HCT116 (cell line): ENCODE measurements around the gene CDKN1A. TPM values are rescaled to one million over a fixed set of nuclear protein-coding genes. Genes with fewer than 3 reads are reported as not detected.

Source experiments
- ATAC-seq: fragments of 200-7000 bp; cut with Tn5 transposase; 2 replicates; pipeline ENCODE4 v1.9.1; 2020; ENCODE audit warnings: mild to moderate bottlenecking, moderate library complexity
- BruUV-seq: library from RNA; stranded (reverse); fragments of 400-500 nt; replicated peaks from 2 replicates; lab custom pipeline; 2021; lab: Mats Ljungman, UMichigan
- CTCF ChIA-PET: fragments of 300-600 bp; sonication (Branson Sonifier 250); formaldehyde crosslinking; loops from one replicate; lab custom pipeline; 2021; ENCODE audit warnings: antibody characterized with exemption; lab: Charles Lee
- POLR2A ChIA-PET: fragments of 300-600, 350-600 bp; sonication (Branson Sonifier 250); formaldehyde crosslinking; loops from one replicate; lab custom pipeline; 2021; ENCODE audit warnings: antibody characterized with exemption; lab: Charles Lee
- RAD21 ChIA-PET, 2 experiments: fragments of 300-600 bp; sonication (Branson Sonifier 250); formaldehyde crosslinking; loops; one replicate each; lab custom pipeline; 2023; ENCODE audit warnings: low total read pairs in 2 of 2; ENCODE audit not compliant: uncharacterized antibody in 2 of 2, unreplicated experiment in 2 of 2, low non-redundant PET in 1 of 2; lab: Charles Lee
- DNase-seq: peaks from one replicate; pipeline ENCODE4 v3.0.0-alpha.2; 2010; ENCODE audit warnings: low read depth, low spot score
- H2AFZ ChIP-seq: fragments of 200-600 bp; shearing (Covaris generic), sonication (generic); 2 replicates; pipeline ENCODE4 v1.6.1; 2017; ENCODE audit warnings: low read depth, mixed run types, mixed read lengths, antibody characterized with exemption, low read length; ENCODE audit not compliant: poor library complexity, severe bottlenecking
- H3K27ac ChIP-seq: 2 replicates; pipeline ENCODE4 v1.5.1; 2012; ENCODE audit warnings: low read depth, low read length
- H3K27me3 ChIP-seq: fragments of 200-600 bp; sonication (generic); 2 replicates; pipeline ENCODE4 v1.6.1; 2016; ENCODE audit warnings: mixed run types, low read length, mixed read lengths; ENCODE audit not compliant: insufficient read depth
- H3K36me3 ChIP-seq, 2 experiments: fragments of 200-500 bp in 1 of 2; fragments of 200-600 bp in 1 of 2; sonication (Bioruptor generic) in 1 of 2; sonication (generic) in 1 of 2; 2 replicates each; pipeline versions ENCODE4 v1.5.1 to v1.6.1; 2014 to 2016; ENCODE audit warnings: low read length in 2 of 2, inconsistent platforms in 1 of 2, mixed read lengths in 1 of 2, mixed run types in 1 of 2; ENCODE audit not compliant: insufficient read depth in 2 of 2, control insufficient read depth in 1 of 2
- H3K4me1 ChIP-seq, 2 experiments: fragments of 200-600 bp in 1 of 2; sonication (generic) in 1 of 2; 2 replicates each; pipeline versions ENCODE4 v1.5.1 to v1.6.1; 2012 to 2017; ENCODE audit warnings: low read length in 2 of 2, inconsistent platforms in 1 of 2, mild to moderate bottlenecking in 1 of 2, mixed read lengths in 1 of 2, mixed run types in 1 of 2, moderate library complexity in 1 of 2; ENCODE audit not compliant: insufficient read depth in 2 of 2, control insufficient read depth in 1 of 2
- H3K4me2 ChIP-seq: fragments of 200-600 bp; sonication (generic); 2 replicates; pipeline ENCODE4 v1.6.1; 2017; ENCODE audit warnings: mixed run types, low read length, mixed read lengths
- H3K4me3 ChIP-seq, 2 experiments: fragments of 200-600 bp in 1 of 2; sonication (generic) in 1 of 2; replicated peaks in 1 of 2; 2 replicates each; pipeline ENCODE4 v1.5.1; 2011 to 2016; ENCODE audit warnings: low read length in 2 of 2, control low read depth in 1 of 2, low read depth in 1 of 2, mild to moderate bottlenecking in 1 of 2, mixed read lengths in 1 of 2, mixed run types in 1 of 2
- H3K79me2 ChIP-seq: fragments of 200-600 bp; sonication (generic); 2 replicates; pipeline ENCODE4 v1.6.1; 2017; ENCODE audit warnings: mild to moderate bottlenecking, mixed run types, low read length, moderate library complexity, mixed read lengths; ENCODE audit not compliant: insufficient read depth
- H3K9ac ChIP-seq: fragments of 200-600 bp; sonication (generic); 2 replicates; pipeline ENCODE4 v1.6.1; 2016; ENCODE audit warnings: low read length, mixed read lengths
- H3K9me2 ChIP-seq: fragments of 200-600 bp; sonication (generic), shearing (Covaris generic); 2 replicates; pipeline ENCODE4 v1.6.1; 2017; ENCODE audit warnings: mixed run types, mild to moderate bottlenecking, moderate library complexity; ENCODE audit not compliant: insufficient read depth
- H3K9me3 ChIP-seq, 2 experiments: fragments of 200-500 bp in 1 of 2; fragments of 200-600 bp in 1 of 2; sonication (Bioruptor generic) in 1 of 2; sonication (generic) in 1 of 2; 2 replicates each; pipeline ENCODE4 v1.6.1; 2014 to 2017; ENCODE audit warnings: low read length in 2 of 2, mixed read lengths in 2 of 2, inconsistent platforms in 1 of 2, low read depth in 1 of 2, mild to moderate bottlenecking in 1 of 2, mixed run types in 1 of 2, moderate library complexity in 1 of 2; ENCODE audit not compliant: control insufficient read depth in 1 of 2, insufficient read depth in 1 of 2
- H4K20me1 ChIP-seq: fragments of 200-600 bp; sonication (generic), shearing (Covaris generic); 2 replicates; pipeline ENCODE4 v1.6.1; 2017; ENCODE audit warnings: mixed run types, mild to moderate bottlenecking, moderate library complexity; ENCODE audit not compliant: insufficient read depth
- ATF3 ChIP-seq: IDR thresholded peaks from 2 replicates; pipeline ENCODE4 v1.6.1; 2012
- CBX3 ChIP-seq: IDR thresholded peaks from 2 replicates; pipeline ENCODE4 v1.6.1; 2012; ENCODE audit warnings: low read depth
- EGR1 ChIP-seq: IDR thresholded peaks from 2 replicates; pipeline ENCODE4 v1.6.1; 2012; ENCODE audit warnings: low read depth
- ELF1 ChIP-seq: IDR thresholded peaks from 2 replicates; pipeline ENCODE4 v1.6.1; 2012; ENCODE audit warnings: low read depth, borderline replicate concordance
- EZH2 ChIP-seq: fragments of 200-600 bp; sonication (generic); IDR thresholded peaks from 2 replicates; pipeline ENCODE4 v1.6.1; 2017; ENCODE audit warnings: antibody characterized with exemption, mixed run types
- EZH2phosphoT487 ChIP-seq: fragments of 200-600 bp; IDR thresholded peaks from 2 replicates; pipeline ENCODE4 v1.6.1; 2018; ENCODE audit warnings: antibody characterized with exemption, borderline replicate concordance
- FOSL1 ChIP-seq: IDR thresholded peaks from 2 replicates; pipeline ENCODE4 v1.6.1; 2012; ENCODE audit warnings: low read depth
- JUND ChIP-seq: IDR thresholded peaks from 2 replicates; pipeline ENCODE4 v1.6.1; 2012
- POLR2AphosphoS5 ChIP-seq: IDR thresholded peaks from 2 replicates; pipeline ENCODE4 v1.6.1; 2011; ENCODE audit warnings: mild to moderate bottlenecking, low read depth, low read length, moderate library complexity
- RAD21 ChIP-seq: IDR thresholded peaks from 2 replicates; pipeline ENCODE4 v1.6.1; 2012; ENCODE audit warnings: low read depth, mild to moderate bottlenecking
- SIN3A ChIP-seq: IDR thresholded peaks from 2 replicates; pipeline ENCODE4 v1.6.1; 2012; ENCODE audit warnings: low read depth
- SP1 ChIP-seq: IDR thresholded peaks from 2 replicates; pipeline ENCODE4 v1.6.1; 2012; ENCODE audit warnings: low read depth
- SRF ChIP-seq: IDR thresholded peaks from 2 replicates; pipeline ENCODE4 v1.6.1; 2012; ENCODE audit warnings: low read depth
- TCF7L2 ChIP-seq: IDR thresholded peaks from 2 replicates; pipeline ENCODE4 v1.7.0; 2011; ENCODE audit warnings: borderline replicate concordance, inconsistent platforms; ENCODE audit not compliant: insufficient read depth, insufficient read length; ENCODE audit errors: extremely low read depth
- YY1 ChIP-seq: IDR thresholded peaks from 2 replicates; pipeline ENCODE4 v1.6.1; 2011; ENCODE audit warnings: low read length, low read depth, moderate library complexity, mild to moderate bottlenecking; ENCODE audit not compliant: insufficient replicate concordance; ENCODE audit errors: extremely low read depth
- ZFX ChIP-seq: fragments of 450-650 bp; IDR thresholded peaks from 2 replicates; pipeline ENCODE4 v1.6.1; 2017
- ZNF274 ChIP-seq: fragments of 200-500 bp; sonication (Bioruptor generic); IDR thresholded peaks from 2 replicates; pipeline ENCODE4 v1.6.1; 2014; ENCODE audit warnings: mild to moderate bottlenecking, low read depth, low read length, inconsistent platforms
- intact Hi-C: fragments of 100-400 bp; cut with micrococcal nuclease; formaldehyde crosslinking; loops from 2 replicates; pipeline ENCODE4 v1.10.0; 2022
- total RNA-seq: library from RNA; stranded (reverse); gene quantifications from one replicate; pipeline ENCODE4 v1.2.1, GENCODE V29; 2021; ENCODE audit not compliant: unreplicated experiment
- TF ChIP-seq, protein P1 (sequence below): IDR thresholded peaks from 2 replicates; pipeline ENCODE4 v1.6.1; 2012; ENCODE audit warnings: low read depth
- TF ChIP-seq, protein P2 (sequence below): IDR thresholded peaks from 2 replicates; pipeline ENCODE4 v1.6.1; 2011; ENCODE audit warnings: mild to moderate bottlenecking, low read length, moderate library complexity; ENCODE audit not compliant: insufficient replicate concordance; ENCODE audit errors: extremely low read depth

CDKN1A gene
- total RNA-seq, 1 experiment from 2014 or later, result 179 TPM

- no TSS peak for BruUV-seq
- H3K79me2 ChIP-seq, result no peaks in the 10 kb centered on the region
- H3K4me2 ChIP-seq, result no peak overlapping the region
- no peak overlapping the region for H3K9ac ChIP-seq
- H4K20me1 ChIP-seq, result no peaks in the 10 kb centered on the region
- peaks cover 4 to 10% of the 10 kb centered on the region in 2 experiments; a peak in 2 of 4 replicates for H3K4me1 ChIP-seq
- ChIA-PET RAD21 (no interaction called here), CTCF (interaction anchor here (0.6 kb wide), 1 partner anchor 71 kb away, joined by 4 read pairs; no protein-coding TSS in a partner anchor), POLR2A (interaction anchor here (2.4 kb wide), 1 partner anchor 44 kb away, joined by 6 read pairs; the partner anchor contains the start of gene CDKN1A)
- no peak overlapping the region for H3K27ac ChIP-seq
- H2AFZ ChIP-seq, result no peak overlapping the region
- no peaks in the 10 kb centered on the region for H3K9me2 ChIP-seq
- H3K36me3 ChIP-seq, result no peaks in the 10 kb centered on the region
- TF ChIP-seq RAD21 (no peak), SRF (no peak), EZH2phosphoT487 (no peak), ZFX (no peak), ZNF274 (no peak), CBX3 (no peak), ELF1 (no peak), JUND (no peak), ATF3 (no peak), SP1 (no peak), FOSL1 (no peak), YY1 (no peak), SIN3A (no peak), POLR2AphosphoS5 (no peak), EGR1 (no peak), EZH2 (no peak), TCF7L2 (no peak)
- TF ChIP-seq, protein P1, sequence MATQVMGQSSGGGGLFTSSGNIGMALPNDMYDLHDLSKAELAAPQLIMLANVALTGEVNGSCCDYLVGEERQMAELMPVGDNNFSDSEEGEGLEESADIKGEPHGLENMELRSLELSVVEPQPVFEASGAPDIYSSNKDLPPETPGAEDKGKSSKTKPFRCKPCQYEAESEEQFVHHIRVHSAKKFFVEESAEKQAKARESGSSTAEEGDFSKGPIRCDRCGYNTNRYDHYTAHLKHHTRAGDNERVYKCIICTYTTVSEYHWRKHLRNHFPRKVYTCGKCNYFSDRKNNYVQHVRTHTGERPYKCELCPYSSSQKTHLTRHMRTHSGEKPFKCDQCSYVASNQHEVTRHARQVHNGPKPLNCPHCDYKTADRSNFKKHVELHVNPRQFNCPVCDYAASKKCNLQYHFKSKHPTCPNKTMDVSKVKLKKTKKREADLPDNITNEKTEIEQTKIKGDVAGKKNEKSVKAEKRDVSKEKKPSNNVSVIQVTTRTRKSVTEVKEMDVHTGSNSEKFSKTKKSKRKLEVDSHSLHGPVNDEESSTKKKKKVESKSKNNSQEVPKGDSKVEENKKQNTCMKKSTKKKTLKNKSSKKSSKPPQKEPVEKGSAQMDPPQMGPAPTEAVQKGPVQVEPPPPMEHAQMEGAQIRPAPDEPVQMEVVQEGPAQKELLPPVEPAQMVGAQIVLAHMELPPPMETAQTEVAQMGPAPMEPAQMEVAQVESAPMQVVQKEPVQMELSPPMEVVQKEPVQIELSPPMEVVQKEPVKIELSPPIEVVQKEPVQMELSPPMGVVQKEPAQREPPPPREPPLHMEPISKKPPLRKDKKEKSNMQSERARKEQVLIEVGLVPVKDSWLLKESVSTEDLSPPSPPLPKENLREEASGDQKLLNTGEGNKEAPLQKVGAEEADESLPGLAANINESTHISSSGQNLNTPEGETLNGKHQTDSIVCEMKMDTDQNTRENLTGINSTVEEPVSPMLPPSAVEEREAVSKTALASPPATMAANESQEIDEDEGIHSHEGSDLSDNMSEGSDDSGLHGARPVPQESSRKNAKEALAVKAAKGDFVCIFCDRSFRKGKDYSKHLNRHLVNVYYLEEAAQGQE, result no peak
- TF ChIP-seq, protein P2, sequence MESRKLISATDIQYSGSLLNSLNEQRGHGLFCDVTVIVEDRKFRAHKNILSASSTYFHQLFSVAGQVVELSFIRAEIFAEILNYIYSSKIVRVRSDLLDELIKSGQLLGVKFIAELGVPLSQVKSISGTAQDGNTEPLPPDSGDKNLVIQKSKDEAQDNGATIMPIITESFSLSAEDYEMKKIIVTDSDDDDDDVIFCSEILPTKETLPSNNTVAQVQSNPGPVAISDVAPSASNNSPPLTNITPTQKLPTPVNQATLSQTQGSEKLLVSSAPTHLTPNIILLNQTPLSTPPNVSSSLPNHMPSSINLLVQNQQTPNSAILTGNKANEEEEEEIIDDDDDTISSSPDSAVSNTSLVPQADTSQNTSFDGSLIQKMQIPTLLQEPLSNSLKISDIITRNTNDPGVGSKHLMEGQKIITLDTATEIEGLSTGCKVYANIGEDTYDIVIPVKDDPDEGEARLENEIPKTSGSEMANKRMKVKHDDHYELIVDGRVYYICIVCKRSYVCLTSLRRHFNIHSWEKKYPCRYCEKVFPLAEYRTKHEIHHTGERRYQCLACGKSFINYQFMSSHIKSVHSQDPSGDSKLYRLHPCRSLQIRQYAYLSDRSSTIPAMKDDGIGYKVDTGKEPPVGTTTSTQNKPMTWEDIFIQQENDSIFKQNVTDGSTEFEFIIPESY, result no peak
- no peak overlapping the region for H3K4me3 ChIP-seq
- intact Hi-C loops, result no loop called here
- DNase-seq, result no peak
- no peaks in the 10 kb centered on the region for H3K27me3 ChIP-seq
- ATAC-seq, result no peak
- no peaks in the 10 kb centered on the region for H3K9me3 ChIP-seq
These were observed 44.0 kb upstream of the CDKN1A start for GRCh38 chr6:36634317-36635108.
